ENCODE results near the gene DNAH6.

DNA sequence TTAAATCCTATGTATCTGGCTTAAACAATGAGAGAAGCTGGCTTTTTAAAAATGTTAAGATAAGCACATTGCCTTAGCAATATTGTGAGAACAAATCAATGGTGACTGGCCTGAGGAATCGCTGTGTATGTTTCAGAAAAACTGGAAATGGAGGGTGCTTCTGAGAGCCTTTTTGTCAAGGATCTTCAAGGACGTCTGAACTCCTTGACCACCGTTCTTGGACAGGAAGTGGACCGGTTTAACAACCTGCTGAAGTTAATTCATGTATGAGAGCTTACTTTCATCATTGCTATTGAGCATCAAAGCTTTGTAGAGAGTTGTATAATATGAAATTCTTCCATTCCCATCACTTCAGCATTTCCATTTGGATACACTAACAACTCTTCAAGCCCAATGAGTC lies 292.0 kb downstream of the DNAH6 start:
- TF ChIP-seq, protein P1, sequence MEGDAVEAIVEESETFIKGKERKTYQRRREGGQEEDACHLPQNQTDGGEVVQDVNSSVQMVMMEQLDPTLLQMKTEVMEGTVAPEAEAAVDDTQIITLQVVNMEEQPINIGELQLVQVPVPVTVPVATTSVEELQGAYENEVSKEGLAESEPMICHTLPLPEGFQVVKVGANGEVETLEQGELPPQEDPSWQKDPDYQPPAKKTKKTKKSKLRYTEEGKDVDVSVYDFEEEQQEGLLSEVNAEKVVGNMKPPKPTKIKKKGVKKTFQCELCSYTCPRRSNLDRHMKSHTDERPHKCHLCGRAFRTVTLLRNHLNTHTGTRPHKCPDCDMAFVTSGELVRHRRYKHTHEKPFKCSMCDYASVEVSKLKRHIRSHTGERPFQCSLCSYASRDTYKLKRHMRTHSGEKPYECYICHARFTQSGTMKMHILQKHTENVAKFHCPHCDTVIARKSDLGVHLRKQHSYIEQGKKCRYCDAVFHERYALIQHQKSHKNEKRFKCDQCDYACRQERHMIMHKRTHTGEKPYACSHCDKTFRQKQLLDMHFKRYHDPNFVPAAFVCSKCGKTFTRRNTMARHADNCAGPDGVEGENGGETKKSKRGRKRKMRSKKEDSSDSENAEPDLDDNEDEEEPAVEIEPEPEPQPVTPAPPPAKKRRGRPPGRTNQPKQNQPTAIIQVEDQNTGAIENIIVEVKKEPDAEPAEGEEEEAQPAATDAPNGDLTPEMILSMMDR (IDR thresholded peaks at IDR 0.05), result no peak
- TF ChIP-seq POLR2A (IDR thresholded peaks at IDR 0.05), result no peak

Measured in right lobe of liver (tissue), 4 donors.